HEK293T (cell line): ENCODE data around the gene HBE1.

Experiments
- FOXA1 ChIP-seq: fragments of 450-650 bp; IDR thresholded peaks from 2 replicates; pipeline ENCODE4 v1.6.1; 2016; ENCODE audit warnings: mild to moderate bottlenecking
- TARDBP ChIP-seq: fragments of 450-650 bp; IDR thresholded peaks from 2 replicates; pipeline ENCODE4 v1.6.1; 2016

GRCh38 chr11:5298451-5298850 is 28.7 kb upstream of the HBE1 start:
- TF ChIP-seq TARDBP: no peak
- no peak for TF ChIP-seq FOXA1
